GM18498 (cell line): ENCODE measurements around the gene KLHL25.
"Not testable (repeated sequence)": the region's sequence is repeated elsewhere in the genome, so short reads cannot be mapped to it uniquely, and the experiment has no call there.

Experiments
- ATAC-seq: cut with Tn5 transposase; IDR thresholded peaks from one replicate; pipeline ENCODE4 v1.9.1; 2021; ENCODE audit warnings: mild to moderate bottlenecking, moderate library complexity; ENCODE audit not compliant: unreplicated experiment

The KLHL25 gene

GRCh38 chr15:85794598-85795336 is at the start of gene KLHL25:
KLHL25 (minus strand) TSS chr15:85794925; CDS start chr15:85769810, 25,115 bp downstream.
- ATAC-seq = peak; percentile 99

- ATAC-seq = no peak
Measured at GRCh38 chr15:85840802-85841152, 46.1 kb upstream of the KLHL25 start.

GRCh38 chr15:85840079-85840801 is 45.5 kb upstream of the KLHL25 start:
- ATAC-seq = peak; percentile 98

GRCh38 chr15:85839643-85840042 is 44.9 kb upstream of the KLHL25 start:
- no peak for ATAC-seq

GRCh38 chr15:85838655-85839054 is 43.9 kb upstream of the KLHL25 start:
- ATAC-seq = no peak

GRCh38 chr15:85837881-85838280 is 43.2 kb upstream of the KLHL25 start:
- ATAC-seq = no peak

GRCh38 chr15:85837011-85837433 is 42.3 kb upstream of the KLHL25 start:
- ATAC-seq = no peak

- ATAC-seq = no peak
Measured at GRCh38 chr15:85834651-85835050, 39.9 kb upstream of the KLHL25 start.

- ATAC-seq = no peak
Measured at GRCh38 chr15:85832394-85832793, 37.7 kb upstream of the KLHL25 start.

- no peak for ATAC-seq
Measured at GRCh38 chr15:85831415-85832113, 36.8 kb upstream of the KLHL25 start.

GRCh38 chr15:85829754-85830153 is 35.0 kb upstream of the KLHL25 start:
- not testable (repeated sequence) for ATAC-seq

- no peak for ATAC-seq
Measured at GRCh38 chr15:85828874-85829273, 34.1 kb upstream of the KLHL25 start.

- ATAC-seq = no peak
Measured at GRCh38 chr15:85828126-85828525, 33.4 kb upstream of the KLHL25 start.

- ATAC-seq = no peak
Measured at GRCh38 chr15:85826756-85827515, 32.2 kb upstream of the KLHL25 start.

- no peak for ATAC-seq
Measured at GRCh38 chr15:85825719-85826118, 31.0 kb upstream of the KLHL25 start.

GRCh38 chr15:85825118-85825517 is 30.4 kb upstream of the KLHL25 start:
- ATAC-seq = no peak

- ATAC-seq = no peak
Measured at GRCh38 chr15:85821545-85821944, 26.8 kb upstream of the KLHL25 start.

- ATAC-seq = no peak
Measured at GRCh38 chr15:85819938-85820337, 25.2 kb upstream of the KLHL25 start.

- no peak for ATAC-seq
Measured at GRCh38 chr15:85813234-85813633, 18.5 kb upstream of the KLHL25 start.

- ATAC-seq = no peak
Measured at GRCh38 chr15:85810075-85810474, 15.3 kb upstream of the KLHL25 start.

- no peak for ATAC-seq
Measured at GRCh38 chr15:85805420-85805819, 10.7 kb upstream of the KLHL25 start.
